RPMI8226 (cell line): Measurements from ENCODE around the gene PLXNB2.

Experiments used
- DNase-seq: peaks from one replicate; pipeline ENCODE4 v3.0.0-alpha.2; 2015

Gene PLXNB2

DNA sequence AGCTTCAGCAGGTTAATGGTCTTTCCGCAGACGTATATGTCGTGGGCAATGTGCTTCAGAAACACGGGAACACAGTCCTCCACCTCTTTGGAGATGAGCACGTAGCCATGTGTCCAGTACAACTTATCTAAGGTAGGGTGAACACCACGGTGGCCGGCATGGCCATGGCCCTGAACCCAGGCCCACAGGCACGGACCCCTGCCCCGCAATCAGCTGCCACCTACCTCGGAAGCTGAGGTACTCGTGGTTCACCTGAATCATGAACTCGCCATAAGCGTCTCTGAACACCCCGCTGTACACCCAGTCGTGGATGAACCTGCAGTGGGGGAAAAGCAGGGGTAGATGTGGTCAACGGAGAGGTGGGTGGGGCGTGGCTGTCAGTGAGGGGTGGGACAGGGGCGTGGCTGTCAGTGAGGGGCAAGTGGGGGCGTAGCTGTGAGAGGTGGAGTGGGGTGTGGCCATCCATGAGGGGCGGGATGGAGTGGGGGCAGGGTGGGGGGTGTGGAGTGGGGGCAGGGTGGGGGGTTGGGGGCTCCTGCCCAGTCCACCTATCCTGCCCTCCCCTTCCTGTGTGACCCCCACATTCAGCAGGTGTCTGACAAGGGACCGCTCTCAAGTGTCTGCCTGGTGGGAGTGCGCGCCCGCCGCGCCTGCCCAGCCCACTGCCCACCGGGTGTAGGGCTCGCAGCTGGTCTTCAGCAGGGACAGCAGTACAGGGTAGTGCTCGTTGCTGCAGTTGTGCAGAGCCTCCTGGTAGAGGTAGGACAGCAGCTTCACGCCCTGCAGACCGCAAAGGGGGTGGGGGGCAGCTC lies 81.2 kb downstream of the PLXNB2 start:
- DNase-seq = no peak

DNA sequence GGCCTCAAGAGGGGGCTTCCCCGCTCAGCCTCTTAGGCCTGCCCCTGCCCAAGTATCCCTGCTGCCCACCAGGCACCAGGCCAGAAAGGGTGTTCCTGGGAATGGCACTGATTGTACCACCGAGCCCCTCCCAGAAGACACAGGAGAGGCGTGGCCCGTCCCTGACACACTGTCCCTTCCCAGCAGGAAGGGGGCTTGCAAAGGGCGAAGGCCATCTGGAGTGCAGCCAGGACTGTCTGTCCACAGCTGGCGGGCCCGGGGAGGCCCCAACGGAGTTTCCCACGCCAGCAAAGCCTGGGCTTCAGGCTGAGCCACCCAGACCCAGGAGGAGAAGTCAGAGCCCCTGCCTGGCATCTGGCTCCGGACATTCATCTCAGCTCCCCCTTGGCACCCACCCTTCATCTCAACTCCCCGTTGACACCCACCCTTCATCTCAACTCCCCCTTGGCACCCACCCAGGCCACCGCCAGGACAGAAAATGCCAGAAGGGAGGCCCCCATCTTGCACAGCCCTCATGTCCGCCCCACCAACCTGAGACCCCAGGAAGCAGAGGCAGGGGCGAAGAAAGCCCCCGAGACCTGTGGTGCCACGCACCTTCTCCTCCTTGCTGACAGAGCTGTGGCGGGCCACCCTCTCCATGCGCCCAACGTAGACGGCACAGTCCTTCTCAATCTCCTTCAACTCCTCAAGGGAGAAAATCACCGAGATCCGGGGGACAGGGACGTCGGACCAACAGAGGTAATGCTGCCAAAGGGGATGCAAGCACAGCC lies 82.1 kb downstream of the PLXNB2 start:
- DNase-seq = no peak
